GM23338 (cell line): ENCODE measurements around the gene ARID3A.

Source experiments
- CREB1 ChIP-seq: fragments of 250-450 bp; sonication (Bioruptor Pico); IDR thresholded peaks from 2 replicates; pipeline ENCODE4 v1.5.0; 2020; ENCODE audit warnings: low read depth, mild to moderate bottlenecking, moderate library complexity
- EZH2 ChIP-seq: fragments of 200-600 bp; sonication (generic); IDR thresholded peaks from one replicate; pipeline ENCODE4 v1.8.0; 2017; ENCODE audit warnings: antibody characterized with exemption, mild to moderate bottlenecking, low read depth; ENCODE audit not compliant: unreplicated experiment
- EZH2phosphoT487 ChIP-seq: fragments of 200-600 bp; sonication (generic); IDR thresholded peaks from one replicate; pipeline ENCODE4 v1.8.1; 2018; ENCODE audit warnings: antibody characterized with exemption; ENCODE audit not compliant: unreplicated experiment
- POLR2AphosphoS5 ChIP-seq: IDR thresholded peaks from 2 replicates; pipeline ENCODE4 v1.6.1; 2016; ENCODE audit warnings: antibody characterized with exemption, low read depth
- ZNF114 ChIP-seq: fragments of 250-450 bp; sonication (Bioruptor Pico); IDR thresholded peaks from 2 replicates; pipeline ENCODE4 v1.5.0; 2020; ENCODE audit warnings: mild to moderate bottlenecking, moderate library complexity
- ZNF331 ChIP-seq: fragments of 250-450 bp; sonication (Bioruptor Pico); IDR thresholded peaks from 2 replicates; pipeline ENCODE4 v1.5.0; 2020; ENCODE audit warnings: low read depth, mild to moderate bottlenecking, moderate library complexity
- TF ChIP-seq, protein P1 (sequence below), 2 experiments: fragments of 200-600 bp in 1 of 2; sonication (generic) in 1 of 2; conservative IDR thresholded peaks; 2 replicates each; pipeline versions ENCODE4 v1.5.1 to v1.6.1; 2016 to 2017; ENCODE audit warnings: antibody characterized with exemption in 2 of 2, low read depth in 2 of 2, mild to moderate bottlenecking in 2 of 2, moderate library complexity in 1 of 2
- TF ChIP-seq, protein P2 (sequence below): fragments of 250-450 bp; sonication (Bioruptor Pico); IDR thresholded peaks from 2 replicates; pipeline ENCODE4 v1.5.0; 2020; ENCODE audit warnings: mild to moderate bottlenecking, moderate library complexity

DNA sequence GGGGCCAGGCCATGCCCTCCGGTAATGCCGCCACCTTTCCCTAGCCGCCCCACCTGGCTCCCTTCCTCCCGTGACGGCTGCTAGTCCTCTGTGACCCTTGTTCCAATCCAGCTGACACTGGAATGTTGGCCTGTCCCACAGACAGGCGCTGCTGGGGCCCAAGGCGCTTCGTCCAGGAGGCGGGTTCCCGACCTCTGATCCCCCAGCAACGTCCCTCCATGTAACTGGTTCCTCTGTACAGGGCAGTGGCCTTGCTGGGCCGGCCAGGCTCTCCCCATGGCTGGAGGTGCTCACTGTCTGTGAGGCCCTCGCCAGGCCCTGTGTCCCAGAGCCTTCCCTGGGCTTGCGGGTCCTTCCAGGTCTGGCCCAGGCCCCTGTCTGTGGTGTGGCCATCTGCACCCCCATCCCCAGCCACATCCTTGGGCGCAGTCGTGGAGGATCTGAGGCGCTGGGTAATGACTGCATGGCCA, 67.6 kb downstream of the ARID3A start:
- TF ChIP-seq, protein P1, sequence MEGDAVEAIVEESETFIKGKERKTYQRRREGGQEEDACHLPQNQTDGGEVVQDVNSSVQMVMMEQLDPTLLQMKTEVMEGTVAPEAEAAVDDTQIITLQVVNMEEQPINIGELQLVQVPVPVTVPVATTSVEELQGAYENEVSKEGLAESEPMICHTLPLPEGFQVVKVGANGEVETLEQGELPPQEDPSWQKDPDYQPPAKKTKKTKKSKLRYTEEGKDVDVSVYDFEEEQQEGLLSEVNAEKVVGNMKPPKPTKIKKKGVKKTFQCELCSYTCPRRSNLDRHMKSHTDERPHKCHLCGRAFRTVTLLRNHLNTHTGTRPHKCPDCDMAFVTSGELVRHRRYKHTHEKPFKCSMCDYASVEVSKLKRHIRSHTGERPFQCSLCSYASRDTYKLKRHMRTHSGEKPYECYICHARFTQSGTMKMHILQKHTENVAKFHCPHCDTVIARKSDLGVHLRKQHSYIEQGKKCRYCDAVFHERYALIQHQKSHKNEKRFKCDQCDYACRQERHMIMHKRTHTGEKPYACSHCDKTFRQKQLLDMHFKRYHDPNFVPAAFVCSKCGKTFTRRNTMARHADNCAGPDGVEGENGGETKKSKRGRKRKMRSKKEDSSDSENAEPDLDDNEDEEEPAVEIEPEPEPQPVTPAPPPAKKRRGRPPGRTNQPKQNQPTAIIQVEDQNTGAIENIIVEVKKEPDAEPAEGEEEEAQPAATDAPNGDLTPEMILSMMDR (conservative IDR thresholded peaks at IDR 0.05; ENCODE audit: low read depth in 2 of 2) = no peak
- no peak for TF ChIP-seq EZH2phosphoT487
- TF ChIP-seq EZH2 = no peak
- TF ChIP-seq, protein P2, sequence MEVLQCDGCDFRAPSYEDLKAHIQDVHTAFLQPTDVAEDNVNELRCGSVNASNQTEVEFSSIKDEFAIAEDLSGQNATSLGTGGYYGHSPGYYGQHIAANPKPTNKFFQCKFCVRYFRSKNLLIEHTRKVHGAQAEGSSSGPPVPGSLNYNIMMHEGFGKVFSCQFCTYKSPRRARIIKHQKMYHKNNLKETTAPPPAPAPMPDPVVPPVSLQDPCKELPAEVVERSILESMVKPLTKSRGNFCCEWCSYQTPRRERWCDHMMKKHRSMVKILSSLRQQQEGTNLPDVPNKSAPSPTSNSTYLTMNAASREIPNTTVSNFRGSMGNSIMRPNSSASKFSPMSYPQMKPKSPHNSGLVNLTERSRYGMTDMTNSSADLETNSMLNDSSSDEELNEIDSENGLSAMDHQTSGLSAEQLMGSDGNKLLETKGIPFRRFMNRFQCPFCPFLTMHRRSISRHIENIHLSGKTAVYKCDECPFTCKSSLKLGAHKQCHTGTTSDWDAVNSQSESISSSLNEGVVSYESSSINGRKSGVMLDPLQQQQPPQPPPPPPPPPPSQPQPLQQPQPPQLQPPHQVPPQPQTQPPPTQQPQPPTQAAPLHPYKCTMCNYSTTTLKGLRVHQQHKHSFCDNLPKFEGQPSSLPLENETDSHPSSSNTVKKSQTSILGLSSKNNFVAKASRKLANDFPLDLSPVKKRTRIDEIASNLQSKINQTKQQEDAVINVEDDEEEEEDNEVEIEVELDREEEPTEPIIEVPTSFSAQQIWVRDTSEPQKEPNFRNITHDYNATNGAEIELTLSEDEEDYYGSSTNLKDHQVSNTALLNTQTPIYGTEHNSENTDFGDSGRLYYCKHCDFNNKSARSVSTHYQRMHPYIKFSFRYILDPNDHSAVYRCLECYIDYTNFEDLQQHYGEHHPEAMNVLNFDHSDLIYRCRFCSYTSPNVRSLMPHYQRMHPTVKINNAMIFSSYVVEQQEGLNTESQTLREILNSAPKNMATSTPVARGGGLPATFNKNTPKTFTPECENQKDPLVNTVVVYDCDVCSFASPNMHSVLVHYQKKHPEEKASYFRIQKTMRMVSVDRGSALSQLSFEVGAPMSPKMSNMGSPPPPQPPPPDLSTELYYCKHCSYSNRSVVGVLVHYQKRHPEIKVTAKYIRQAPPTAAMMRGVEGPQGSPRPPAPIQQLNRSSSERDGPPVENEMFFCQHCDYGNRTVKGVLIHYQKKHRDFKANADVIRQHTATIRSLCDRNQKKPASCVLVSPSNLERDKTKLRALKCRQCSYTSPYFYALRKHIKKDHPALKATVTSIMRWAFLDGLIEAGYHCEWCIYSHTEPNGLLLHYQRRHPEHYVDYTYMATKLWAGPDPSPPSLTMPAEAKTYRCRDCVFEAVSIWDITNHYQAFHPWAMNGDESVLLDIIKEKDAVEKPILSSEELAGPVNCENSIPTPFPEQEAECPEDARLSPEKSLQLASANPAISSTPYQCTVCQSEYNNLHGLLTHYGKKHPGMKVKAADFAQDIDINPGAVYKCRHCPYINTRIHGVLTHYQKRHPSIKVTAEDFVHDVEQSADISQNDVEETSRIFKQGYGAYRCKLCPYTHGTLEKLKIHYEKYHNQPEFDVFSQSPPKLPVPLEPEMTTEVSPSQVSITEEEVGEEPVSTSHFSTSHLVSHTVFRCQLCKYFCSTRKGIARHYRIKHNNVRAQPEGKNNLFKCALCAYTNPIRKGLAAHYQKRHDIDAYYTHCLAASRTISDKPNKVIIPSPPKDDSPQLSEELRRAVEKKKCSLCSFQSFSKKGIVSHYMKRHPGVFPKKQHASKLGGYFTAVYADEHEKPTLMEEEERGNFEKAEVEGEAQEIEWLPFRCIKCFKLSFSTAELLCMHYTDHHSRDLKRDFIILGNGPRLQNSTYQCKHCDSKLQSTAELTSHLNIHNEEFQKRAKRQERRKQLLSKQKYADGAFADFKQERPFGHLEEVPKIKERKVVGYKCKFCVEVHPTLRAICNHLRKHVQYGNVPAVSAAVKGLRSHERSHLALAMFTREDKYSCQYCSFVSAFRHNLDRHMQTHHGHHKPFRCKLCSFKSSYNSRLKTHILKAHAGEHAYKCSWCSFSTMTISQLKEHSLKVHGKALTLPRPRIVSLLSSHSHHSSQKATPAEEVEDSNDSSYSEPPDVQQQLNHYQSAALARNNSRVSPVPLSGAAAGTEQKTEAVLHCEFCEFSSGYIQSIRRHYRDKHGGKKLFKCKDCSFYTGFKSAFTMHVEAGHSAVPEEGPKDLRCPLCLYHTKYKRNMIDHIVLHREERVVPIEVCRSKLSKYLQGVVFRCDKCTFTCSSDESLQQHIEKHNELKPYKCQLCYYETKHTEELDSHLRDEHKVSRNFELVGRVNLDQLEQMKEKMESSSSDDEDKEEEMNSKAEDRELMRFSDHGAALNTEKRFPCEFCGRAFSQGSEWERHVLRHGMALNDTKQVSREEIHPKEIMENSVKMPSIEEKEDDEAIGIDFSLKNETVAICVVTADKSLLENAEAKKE (CRISPR knock-in tag) = no peak
- TF ChIP-seq CREB1 (CRISPR knock-in tag) = no peak
- no peak for TF ChIP-seq POLR2AphosphoS5
- no peak for TF ChIP-seq ZNF114
- TF ChIP-seq ZNF331 (CRISPR knock-in tag) = no peak
